GM11168 (cell line): ENCODE data around the gene RPL27.

ENCODE experiments used
- in situ Hi-C: fragments of 300-500 bp; cut with MboI; formaldehyde crosslinking; loops from one replicate; pipeline ENCODE4 v1.12.0; 2022; ENCODE audit warnings: low sequenced_read_pairs; ENCODE audit not compliant: unreplicated experiment

RPL27 gene

GRCh38 chr17:43020030-43020621 lies 21.9 kb downstream of the RPL27 start:
- in situ Hi-C loops, result no loop called here

DNA sequence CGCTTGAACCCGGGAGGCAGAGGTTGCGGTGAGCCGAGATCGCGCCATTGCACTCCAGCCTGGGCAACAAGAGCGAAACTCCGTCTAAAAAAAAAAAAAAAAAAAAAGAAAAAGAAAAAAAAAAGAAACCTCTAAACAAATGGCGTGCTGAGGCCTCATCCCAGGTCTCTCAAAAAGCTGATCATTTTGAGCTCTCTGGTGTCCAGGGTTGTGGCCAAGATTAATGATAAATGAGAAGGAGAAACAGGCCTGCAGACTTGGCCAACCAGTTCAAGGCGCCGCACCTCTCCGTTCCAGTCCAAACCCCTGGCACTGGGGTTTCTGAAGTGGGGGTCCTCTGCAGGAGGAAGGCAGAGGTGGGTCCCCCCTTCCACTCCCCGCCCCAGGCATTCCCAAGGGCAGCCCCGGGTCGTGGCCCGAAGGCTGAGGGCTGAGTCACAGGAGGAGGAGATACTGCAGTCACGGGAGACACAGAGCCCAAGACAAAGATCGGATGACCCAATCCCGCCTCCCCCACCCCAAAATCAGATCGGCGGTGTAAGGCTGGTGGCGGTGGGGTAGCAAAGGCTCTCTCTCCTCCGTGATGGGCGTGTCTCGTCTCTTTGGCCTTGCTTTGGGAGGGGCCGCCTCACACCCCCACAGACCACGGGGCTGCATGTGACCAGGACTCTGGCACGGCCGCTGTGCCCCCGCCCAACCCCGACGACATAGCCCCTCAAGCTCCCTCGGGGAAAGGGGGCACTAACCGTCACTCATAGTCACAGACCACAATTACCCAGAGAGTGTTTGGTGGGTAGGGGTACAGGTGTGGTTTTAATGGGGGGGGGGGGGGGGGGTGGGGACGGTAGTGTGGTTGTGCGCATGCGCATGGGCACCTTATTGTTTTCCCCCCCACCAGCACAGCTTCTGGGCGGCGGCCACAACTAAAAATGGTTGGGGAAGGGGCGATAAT lies 22.8 kb downstream of the RPL27 start:
- in situ Hi-C loops, result no loop called here

GRCh38 chr17:43021741-43022512 lies 23.7 kb downstream of the RPL27 start, which contains the start of gene VAT1:
VAT1 (minus strand) TSS chr17:43022385; CDS start chr17:43022322, 63 bp downstream.
- in situ Hi-C loops, result no loop called here

GRCh38 chr17:43024407-43025289 lies 26.4 kb downstream of the RPL27 start, which contains the start of gene RND2:
RND2 (plus strand) TSS chr17:43025231; CDS start chr17:43025348, 117 bp downstream.
- in situ Hi-C loops, result no loop called here

GRCh38 chr17:43025290-43025657 lies 27.1 kb downstream of the RPL27 start:
- in situ Hi-C loops, result no loop called here

- in situ Hi-C loops, result no loop called here
These were observed 27.7 kb downstream of the RPL27 start for GRCh38 chr17:43025766-43026537.

DNA sequence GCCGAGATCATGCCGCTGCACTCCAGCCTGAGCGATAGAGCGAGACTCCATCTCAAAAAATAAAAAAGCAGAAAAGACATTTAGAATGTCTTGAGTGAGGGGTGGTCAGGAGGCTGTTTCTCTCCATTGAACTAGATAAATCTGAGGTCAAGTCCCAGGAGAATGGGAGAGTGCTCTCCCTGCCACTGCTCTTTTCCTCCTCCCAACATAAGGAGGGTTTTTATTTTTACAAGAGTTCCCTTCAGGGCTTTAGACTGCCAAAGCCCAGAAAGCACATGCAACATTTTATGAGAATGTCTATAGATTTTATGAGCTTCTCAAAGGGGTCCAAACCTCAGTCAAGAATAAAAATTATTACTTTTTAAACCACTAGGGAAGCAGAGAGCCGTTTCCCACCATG lies 28.4 kb downstream of the RPL27 start:
- in situ Hi-C loops, result no loop called here

DNA sequence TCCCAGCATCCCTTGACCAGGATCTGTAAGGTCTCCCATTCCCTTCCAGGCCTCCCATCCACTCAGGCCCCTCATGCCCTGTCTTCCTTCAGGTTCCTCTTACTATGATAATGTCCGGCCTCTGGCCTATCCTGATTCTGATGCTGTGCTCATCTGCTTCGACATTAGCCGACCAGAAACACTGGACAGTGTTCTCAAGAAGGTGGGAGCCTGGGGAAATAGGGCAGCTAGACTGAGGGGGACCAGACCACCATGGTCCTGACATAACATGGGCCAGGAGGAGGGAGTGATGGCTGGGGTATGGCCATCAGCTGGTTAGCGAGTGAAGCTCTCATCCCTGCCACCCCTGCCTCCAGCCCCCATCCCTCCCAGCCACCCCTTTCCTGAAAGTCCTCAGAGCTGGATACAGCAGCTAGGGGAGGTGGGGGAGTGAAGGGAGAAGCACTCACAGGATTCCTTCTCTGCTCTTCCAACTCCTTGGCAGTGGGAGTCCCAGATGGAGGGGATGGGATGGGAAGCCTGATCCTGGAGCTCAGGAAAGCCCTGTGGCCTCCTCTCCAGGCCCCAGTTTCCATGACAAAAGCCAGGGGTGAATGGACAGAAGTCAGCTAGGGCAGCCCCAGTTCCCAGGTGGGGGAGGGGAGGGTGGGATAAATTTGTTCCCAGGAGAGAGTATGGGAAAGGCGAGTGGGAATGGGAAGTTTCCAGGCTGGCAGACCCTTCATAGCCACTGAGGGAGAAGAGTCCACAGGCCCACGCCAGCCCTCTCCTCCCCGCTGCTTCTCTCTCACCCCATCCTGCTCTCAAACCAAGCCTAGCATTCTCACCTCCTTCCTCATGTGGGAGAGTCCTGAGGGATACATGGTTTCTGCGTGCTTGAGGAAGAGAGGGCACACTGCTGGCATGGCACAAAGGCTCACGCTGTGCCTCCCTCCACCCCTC lies 29.1 kb downstream of the RPL27 start:
- in situ Hi-C loops, result no loop called here

DNA sequence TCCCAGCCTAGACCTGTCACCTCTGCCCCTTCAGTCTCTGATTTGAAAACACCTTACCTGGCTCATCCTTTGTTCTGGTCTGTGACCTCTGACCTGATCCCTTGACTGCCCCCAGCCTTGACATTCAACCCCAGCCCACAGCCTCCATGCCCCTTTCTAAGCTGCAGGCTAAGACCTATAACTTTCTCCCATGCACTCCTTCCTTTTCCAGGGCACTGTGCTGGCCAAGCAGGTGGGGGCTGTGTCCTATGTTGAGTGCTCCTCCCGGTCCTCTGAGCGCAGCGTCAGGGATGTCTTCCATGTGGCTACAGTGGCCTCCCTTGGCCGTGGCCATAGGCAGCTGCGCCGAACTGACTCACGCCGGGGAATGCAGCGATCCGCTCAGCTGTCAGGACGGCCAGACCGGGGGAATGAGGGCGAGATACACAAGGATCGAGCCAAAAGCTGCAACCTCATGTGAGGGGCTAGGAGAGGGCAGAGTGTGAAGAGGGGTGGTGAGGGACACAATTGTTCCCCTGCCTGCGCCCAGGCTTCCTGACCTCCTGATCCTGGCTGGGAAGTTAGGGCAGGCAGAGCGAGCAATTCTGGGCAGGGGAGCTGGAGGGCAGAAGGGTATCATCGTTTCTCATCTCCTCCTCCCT lies 30.1 kb downstream of the RPL27 start:
- in situ Hi-C loops, result no loop called here

- in situ Hi-C loops, result no loop called here
These were observed 32.0 kb downstream of the RPL27 start for GRCh38 chr17:43030137-43030767.

DNA sequence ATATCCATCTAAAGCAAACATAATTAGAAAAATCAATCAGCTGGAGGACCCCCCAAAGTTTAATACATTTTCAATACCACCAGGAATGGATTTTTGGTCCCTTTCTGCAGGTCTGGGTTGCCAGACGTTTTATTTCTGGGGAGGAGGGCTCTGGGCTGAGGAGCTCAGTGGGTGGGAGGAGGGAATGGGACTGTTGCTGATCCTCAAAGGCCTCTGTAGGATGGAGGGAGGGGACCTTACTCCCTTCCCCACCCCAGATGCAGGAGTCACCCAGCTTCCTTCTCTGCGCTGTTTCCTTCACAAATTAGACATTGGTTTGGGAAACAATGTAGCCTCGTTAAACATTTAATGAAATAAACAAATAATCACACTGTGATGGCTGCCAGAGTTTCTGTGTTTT lies 33.4 kb downstream of the RPL27 start:
- in situ Hi-C loops, result no loop called here

- in situ Hi-C loops, result no loop called here
These were observed 36.0 kb downstream of the RPL27 start for GRCh38 chr17:43033948-43034881.

DNA sequence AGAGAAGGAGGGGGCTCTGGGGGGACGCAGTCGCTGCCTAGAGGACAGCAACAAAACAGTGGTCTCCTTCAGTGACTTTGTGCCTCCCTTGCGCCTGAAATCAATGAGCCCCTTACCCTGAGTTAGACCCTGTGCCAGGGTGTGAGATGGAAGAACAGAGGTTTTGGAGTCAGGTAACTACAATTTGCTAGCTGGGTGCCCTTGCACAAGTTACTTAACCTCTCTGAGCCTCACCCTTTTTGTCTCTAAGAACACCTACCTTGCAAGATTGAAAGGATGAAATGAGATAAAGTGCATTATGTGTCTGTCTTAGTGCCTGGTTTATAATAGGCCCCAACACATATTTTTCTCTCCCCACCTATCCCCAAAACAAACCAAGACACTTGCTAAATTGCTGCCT lies 36.7 kb downstream of the RPL27 start:
- in situ Hi-C loops, result no loop called here

DNA sequence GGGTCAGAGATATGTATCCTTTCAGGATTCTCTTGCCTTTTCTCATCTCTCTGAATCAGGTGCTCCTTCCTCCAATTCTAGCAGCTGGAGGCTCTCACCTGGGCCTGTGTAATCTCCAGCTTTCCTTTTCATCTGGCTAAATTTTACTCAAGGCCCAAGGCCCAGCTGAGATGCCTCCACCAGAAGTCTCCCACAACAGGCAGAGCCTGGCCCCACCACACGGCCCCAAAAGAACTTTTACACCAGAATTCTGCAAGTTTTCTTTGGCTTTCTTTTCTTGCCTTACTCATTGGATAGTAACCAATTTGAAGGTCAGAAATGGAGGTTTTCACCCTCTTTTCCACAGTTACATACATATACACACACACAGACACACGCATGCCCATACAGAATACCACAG lies 41.4 kb downstream of the RPL27 start:
- in situ Hi-C loops, result no loop called here

DNA sequence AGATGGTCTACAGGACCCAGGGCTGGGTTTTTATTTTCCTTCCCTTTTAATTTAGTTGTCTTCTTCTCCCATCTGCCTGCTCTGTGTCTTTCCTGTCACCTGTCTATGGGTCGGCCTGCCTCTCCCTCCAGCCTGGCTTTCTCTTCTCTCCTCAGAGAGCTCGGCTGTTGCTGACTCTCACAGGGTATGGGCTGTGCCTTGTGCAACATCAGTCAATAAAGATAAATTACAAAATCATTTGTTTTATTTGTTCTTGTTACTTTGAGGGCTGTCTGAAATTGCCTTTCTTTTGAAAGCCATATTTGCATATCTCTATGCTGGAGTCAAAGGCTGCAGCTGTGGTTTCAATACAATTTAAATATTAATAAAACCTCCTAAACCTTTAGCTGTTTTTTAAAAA lies 42.4 kb downstream of the RPL27 start:
- in situ Hi-C loops, result no loop called here

GRCh38 chr17:43042025-43042628 lies 43.9 kb downstream of the RPL27 start:
- in situ Hi-C loops, result no loop called here
